ENCODE data around the gene AGAP1.

Gene AGAP1

GRCh38 chr2:235781775-235782174, 287.9 kb downstream of the AGAP1 start:
- no peak for DNase-seq

GRCh38 chr2:235784788-235785187, 290.9 kb downstream of the AGAP1 start:
- no peak for DNase-seq

GRCh38 chr2:235789552-235789951, 295.7 kb downstream of the AGAP1 start:
- DNase-seq = no peak

- DNase-seq = no peak
Measured at GRCh38 chr2:235793163-235793752, 299.4 kb downstream of the AGAP1 start.

- DNase-seq = no peak
Measured at GRCh38 chr2:235799281-235799680, 305.4 kb downstream of the AGAP1 start.

- no peak for DNase-seq
Measured at GRCh38 chr2:235802542-235802941, 308.7 kb downstream of the AGAP1 start.

- DNase-seq = no peak
Measured at GRCh38 chr2:235803028-235803427, 309.2 kb downstream of the AGAP1 start.

GRCh38 chr2:235804676-235805075, 310.8 kb downstream of the AGAP1 start:
- DNase-seq = no peak

GRCh38 chr2:235806986-235807750, 313.3 kb downstream of the AGAP1 start:
- no peak for DNase-seq

- DNase-seq = no peak
Measured at GRCh38 chr2:235808366-235808765, 314.5 kb downstream of the AGAP1 start.

- DNase-seq = no peak
Measured at GRCh38 chr2:235810252-235810651, 316.4 kb downstream of the AGAP1 start.

GRCh38 chr2:235810846-235811245, 317.0 kb downstream of the AGAP1 start:
- no peak for DNase-seq

GRCh38 chr2:235811446-235812184, 317.8 kb downstream of the AGAP1 start:
- no peak for DNase-seq

GRCh38 chr2:235812185-235812665, 318.4 kb downstream of the AGAP1 start:
- DNase-seq = no peak

- no peak for DNase-seq
Measured at GRCh38 chr2:235813398-235813797, 319.6 kb downstream of the AGAP1 start.

- no peak for DNase-seq
Measured at GRCh38 chr2:235820571-235820970, 326.7 kb downstream of the AGAP1 start.

GRCh38 chr2:235824331-235824730, 330.5 kb downstream of the AGAP1 start:
- DNase-seq = no peak

- DNase-seq = no peak
Measured at GRCh38 chr2:235825946-235826345, 332.1 kb downstream of the AGAP1 start.

- no peak for DNase-seq
Measured at GRCh38 chr2:235826826-235827225, 333.0 kb downstream of the AGAP1 start.

GRCh38 chr2:235827585-235827992, 333.7 kb downstream of the AGAP1 start:
- DNase-seq = no peak

GRCh38 chr2:235829726-235830125, 335.9 kb downstream of the AGAP1 start:
- DNase-seq = no peak

- no peak for DNase-seq
Measured at GRCh38 chr2:235831755-235832154, 337.9 kb downstream of the AGAP1 start.

- no peak for DNase-seq
Measured at GRCh38 chr2:235832941-235833340, 339.1 kb downstream of the AGAP1 start.
